GM10266 (cell line): ENCODE measurements around the gene DIP2A.

Experiments
- DNase-seq: peaks from one replicate; pipeline ENCODE4 v3.0.0; 2012; ENCODE audit errors: extremely low spot score
- TF ChIP-seq, protein P1 (sequence below): IDR thresholded peaks from 2 replicates; pipeline ENCODE4 v1.5.1; 2012; ENCODE audit warnings: mild to moderate bottlenecking, low read depth; ENCODE audit not compliant: control insufficient read depth, insufficient read depth; ENCODE audit errors: missing control alignments

Gene DIP2A

DNA sequence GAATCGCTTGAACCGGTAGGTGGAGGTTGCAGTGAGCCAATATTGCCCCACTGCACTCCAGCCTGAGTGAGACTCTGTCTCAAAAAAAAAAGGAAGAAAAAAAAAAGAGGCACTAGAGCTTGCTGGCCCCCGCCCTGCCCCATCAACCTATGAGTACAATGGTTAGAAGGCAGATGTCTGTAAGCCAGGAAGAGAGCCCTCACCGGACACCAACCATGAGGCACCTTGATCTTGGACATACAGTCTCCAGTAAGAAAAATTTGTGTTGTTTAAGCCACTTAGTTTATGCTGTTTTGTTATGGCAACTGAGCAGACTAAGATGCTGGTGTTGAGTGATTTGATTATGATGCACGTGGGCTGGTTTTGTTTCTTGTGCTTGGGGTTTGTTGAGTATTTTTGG is 34.2 kb downstream of the DIP2A start:
- DNase-seq, result no peak
- TF ChIP-seq, protein P1, sequence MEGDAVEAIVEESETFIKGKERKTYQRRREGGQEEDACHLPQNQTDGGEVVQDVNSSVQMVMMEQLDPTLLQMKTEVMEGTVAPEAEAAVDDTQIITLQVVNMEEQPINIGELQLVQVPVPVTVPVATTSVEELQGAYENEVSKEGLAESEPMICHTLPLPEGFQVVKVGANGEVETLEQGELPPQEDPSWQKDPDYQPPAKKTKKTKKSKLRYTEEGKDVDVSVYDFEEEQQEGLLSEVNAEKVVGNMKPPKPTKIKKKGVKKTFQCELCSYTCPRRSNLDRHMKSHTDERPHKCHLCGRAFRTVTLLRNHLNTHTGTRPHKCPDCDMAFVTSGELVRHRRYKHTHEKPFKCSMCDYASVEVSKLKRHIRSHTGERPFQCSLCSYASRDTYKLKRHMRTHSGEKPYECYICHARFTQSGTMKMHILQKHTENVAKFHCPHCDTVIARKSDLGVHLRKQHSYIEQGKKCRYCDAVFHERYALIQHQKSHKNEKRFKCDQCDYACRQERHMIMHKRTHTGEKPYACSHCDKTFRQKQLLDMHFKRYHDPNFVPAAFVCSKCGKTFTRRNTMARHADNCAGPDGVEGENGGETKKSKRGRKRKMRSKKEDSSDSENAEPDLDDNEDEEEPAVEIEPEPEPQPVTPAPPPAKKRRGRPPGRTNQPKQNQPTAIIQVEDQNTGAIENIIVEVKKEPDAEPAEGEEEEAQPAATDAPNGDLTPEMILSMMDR, result no peak

DNA sequence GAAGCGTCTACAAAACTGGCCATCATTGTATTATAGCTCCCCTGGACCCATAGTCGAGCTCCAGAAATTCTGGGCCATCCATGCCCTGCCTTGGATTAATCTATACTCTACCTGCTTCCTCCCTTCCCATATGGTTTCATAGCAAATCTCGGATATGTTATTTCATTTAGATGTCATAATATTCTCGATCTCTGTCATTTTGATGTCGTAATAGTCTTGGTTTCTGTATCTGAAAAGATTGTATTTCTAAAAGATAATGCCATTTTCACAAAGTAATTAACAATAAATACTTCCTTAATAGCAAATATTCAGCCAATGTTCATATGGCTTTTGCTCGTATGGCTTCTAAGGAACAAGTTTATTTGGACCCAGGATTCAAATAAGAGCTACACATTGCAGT is 35.1 kb downstream of the DIP2A start:
- TF ChIP-seq, protein P1, result no peak
- DNase-seq, result no peak

DNA sequence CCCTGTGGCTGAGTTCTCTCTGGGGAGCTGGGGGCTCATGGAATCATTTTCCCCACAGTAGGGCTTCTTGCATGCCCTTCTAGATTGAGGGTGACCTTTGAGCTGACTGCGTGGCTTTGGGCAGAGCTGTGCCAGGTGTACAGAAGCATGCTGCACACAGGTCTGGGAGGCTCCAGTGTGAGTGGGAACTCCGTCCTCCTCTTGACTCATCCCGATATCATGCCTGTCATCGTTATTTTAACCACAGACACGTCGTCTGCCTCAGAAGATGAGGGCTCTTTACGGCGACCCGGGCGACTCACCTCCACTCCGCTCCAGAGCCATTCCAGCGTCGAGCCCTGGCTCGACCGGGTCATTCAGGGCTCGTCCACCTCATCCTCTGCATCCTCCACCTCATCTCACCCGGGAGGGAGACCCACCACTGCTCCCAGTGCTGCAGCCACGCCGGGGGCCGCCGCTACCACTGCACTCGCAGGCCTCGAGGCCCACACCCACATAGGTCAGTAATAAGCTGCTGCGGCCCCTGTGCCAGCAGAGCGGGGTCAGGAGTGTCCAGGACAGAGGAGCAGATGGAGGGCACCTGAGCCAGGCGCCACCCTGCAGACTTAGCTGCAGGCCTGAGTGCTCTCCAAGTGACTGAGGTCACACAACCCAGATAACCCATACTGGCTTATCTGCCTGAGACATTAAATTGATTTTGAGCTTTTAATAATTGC is 39.8 kb downstream of the DIP2A start:
- no peak for DNase-seq
- TF ChIP-seq, protein P1, result no peak

DNA sequence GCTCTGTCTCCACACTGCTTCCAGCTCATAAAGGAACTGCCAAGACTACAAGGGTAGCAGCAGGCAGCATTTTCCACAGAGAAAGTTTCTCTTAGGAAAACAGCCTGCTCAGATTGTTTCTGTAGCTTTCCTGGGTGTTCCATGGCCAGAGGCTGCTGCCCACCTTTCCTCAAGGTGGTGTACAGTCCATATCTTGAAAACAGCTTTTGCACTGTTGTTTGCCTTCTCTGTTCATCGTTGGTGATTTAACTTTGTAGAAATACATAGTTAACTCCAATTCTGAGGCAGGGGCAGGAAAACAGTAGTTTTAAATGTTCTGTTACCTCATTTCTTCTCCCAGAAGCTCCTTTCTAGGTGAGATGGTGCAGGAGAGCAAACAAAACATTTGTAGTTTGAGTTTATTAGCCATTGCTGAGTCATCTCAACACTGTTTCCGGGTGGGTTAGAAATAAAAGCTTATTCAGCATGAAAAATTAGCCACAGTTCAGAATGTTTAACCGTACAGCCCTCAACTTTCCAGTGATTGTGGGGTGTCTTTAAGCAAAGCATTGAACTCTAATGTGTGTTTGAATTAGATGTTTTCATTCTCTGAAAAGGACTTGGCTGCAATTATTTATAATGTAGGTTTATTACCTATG is 41.7 kb downstream of the DIP2A start:
- peak; percentile 44 for DNase-seq
- TF ChIP-seq, protein P1, result no peak

DNA sequence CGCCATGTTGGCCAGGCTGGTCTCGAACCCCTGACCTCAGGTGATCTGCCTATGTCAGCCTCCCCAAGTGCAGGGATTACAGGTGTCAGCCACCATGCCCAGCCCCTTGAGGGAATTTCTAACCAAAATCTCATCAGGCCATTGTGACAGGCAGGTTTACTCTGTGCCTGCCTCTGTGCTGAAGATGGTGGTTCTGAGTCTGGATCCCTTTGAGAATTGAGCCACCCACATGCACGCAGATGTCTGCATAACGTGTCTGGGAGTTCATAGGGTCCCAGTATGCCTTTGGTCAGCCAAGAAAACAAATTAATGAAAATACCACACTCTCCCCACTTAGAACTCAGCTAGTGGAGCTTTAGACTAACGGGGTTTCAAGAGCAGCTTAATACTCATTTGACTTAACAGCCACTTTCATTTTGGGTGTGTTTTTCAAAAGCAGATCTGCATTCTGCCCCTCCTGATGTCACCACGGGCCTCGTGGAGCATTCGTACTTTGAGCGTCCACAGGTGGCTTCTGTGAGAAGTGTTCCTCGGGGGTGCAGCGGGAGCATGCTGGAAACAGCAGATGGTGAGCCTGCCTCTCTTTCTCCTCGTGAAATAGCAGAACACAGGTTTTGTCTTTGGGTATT is 45.3 kb downstream of the DIP2A start:
- TF ChIP-seq, protein P1, result peak; percentile 42

DNA sequence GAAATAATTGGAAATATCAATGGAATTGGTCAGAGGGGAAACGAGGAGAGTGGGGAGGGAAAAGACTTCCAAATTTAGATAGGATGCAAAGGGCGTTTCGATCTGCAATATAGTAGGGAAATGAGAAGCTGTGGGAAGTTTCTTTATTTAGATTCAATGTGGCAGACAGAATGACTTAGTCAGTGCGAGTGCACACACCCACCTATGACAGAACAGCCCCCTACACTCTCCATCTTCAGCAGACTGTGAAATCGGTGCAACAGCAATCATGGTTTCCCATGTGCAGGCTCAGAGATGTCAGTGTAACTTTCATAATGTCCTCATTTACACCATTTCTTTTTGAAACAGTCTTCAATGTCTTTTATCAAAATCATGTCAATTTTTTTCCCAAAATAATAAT is 46.0 kb downstream of the DIP2A start:
- DNase-seq, result peak; percentile 49
- TF ChIP-seq, protein P1, result no peak

More for the DNA sequence above, 45.3 kb downstream of the DIP2A start:
- DNase-seq, result peak; percentile 56

DNA sequence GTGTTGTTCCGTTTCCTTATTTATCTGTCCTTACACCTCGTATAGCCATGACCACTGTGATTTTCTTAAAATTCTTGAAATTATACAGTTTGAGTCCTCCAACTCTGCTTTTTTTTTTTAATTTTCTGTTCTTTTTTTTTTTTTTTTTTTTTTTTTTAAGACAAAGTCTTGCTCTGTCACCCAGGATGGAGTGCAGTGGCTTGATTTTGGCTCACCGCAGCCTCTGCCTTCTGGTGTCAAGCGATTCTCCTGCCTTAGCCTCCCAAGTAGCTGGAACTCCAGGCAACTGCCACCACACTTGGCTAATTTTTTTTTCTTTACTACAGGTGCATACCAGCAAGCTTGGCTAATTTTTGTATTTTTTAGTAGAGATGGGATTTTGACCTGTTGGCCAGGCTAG is 48.9 kb downstream of the DIP2A start:
- DNase-seq, result no peak
- TF ChIP-seq, protein P1, result no peak
